ENCODE measurements around the gene SAMD7. TPM values are rescaled to one million over a fixed set of nuclear protein-coding genes. Genes with fewer than 3 reads are reported as not detected.

Gene SAMD7
- total RNA-seq, 1 donor from 2014 or later: not detected

DNA sequence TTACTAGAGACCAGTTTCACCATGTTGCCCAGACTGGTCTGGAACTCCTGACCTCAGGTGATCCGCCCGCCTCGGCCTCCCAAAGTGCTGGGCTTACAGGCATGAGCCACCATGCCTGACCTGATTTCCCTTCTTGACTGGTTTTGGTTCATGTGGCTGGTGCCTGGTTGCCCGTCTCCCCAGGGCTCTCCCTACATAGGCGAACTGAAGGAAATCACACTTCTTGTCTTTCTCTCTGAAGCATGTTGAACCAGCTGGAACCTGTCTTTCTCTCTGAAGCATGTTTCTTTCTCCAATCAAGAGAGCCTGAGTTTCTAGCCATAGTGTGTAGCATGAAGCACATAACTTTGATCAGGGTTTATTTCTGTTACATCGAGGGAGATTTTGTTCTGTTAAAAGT is 16.3 kb upstream of the SAMD7 start:
- TF ChIP-seq, protein P1, sequence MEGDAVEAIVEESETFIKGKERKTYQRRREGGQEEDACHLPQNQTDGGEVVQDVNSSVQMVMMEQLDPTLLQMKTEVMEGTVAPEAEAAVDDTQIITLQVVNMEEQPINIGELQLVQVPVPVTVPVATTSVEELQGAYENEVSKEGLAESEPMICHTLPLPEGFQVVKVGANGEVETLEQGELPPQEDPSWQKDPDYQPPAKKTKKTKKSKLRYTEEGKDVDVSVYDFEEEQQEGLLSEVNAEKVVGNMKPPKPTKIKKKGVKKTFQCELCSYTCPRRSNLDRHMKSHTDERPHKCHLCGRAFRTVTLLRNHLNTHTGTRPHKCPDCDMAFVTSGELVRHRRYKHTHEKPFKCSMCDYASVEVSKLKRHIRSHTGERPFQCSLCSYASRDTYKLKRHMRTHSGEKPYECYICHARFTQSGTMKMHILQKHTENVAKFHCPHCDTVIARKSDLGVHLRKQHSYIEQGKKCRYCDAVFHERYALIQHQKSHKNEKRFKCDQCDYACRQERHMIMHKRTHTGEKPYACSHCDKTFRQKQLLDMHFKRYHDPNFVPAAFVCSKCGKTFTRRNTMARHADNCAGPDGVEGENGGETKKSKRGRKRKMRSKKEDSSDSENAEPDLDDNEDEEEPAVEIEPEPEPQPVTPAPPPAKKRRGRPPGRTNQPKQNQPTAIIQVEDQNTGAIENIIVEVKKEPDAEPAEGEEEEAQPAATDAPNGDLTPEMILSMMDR (IDR thresholded peaks at IDR 0.05; ENCODE audit: insufficient read depth, low read length, severe bottlenecking): no peak
- FAIRE-seq (no peak), DNase-seq (ENCODE audit: low read depth) (no peak)
- H3K27me3 ChIP-seq (ENCODE audit: control insufficient read depth, insufficient read depth, low read length): no peaks in the 10 kb centered on the region
- no peaks in the 10 kb centered on the region for H3K36me3 ChIP-seq (ENCODE audit: control insufficient read depth, insufficient read depth, low read length)
- no peak overlapping the region for H3K4me3 ChIP-seq (ENCODE audit: low read depth, low read length)

DNA sequence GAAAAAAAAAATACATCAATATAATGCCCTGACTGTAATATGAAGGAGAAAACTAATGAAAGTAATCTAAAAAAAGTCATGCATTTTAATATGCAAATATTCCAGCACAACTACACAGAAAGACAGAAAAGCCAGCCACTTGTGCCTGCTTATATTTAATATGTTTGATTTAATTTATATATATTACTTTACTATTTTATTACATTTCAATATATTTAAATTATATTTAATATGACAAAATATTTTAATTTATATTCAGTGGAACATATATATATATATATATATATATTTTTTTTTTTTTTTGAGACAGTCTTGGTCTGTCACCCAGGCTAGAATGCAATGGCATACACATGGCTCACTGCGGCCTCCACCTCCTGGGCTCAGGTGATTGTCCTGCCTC is 14.1 kb upstream of the SAMD7 start:
- Histone ChIP-seq H3K4me3 (ENCODE audit: low read depth, low read length) (no peak overlapping the region), H3K36me3 (ENCODE audit: control insufficient read depth, insufficient read depth, low read length) (no peaks in the 10 kb centered on the region), H3K27me3 (ENCODE audit: control insufficient read depth, insufficient read depth, low read length) (no peaks in the 10 kb centered on the region)
- FAIRE-seq (no peak), DNase-seq (ENCODE audit: low read depth) (no peak)
- TF ChIP-seq, protein P1 (IDR thresholded peaks at IDR 0.05; ENCODE audit: insufficient read depth, low read length, severe bottlenecking): no peak

DNA sequence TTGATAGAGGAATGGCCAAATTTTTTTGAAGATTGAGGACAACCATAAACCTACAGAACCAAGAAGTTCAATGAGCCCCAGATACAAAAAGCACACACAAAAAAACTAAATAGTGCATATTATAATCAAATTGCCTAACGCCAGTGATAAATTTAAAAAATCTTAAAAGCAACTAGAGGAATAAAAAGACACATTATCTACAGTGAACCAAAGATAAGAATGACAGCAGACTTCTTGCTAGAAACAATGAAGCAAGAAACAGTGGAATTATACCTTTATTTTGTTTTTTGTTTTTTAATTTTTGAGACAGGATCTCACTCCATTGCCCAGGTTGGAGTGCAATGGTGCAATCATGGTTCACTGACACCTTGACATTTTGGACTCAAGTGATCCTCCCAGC is 9.9 kb upstream of the SAMD7 start:
- Histone ChIP-seq H3K27me3 (ENCODE audit: control insufficient read depth, insufficient read depth, low read length) (no peaks in the 10 kb centered on the region), H3K36me3 (ENCODE audit: control insufficient read depth, insufficient read depth, low read length) (no peaks in the 10 kb centered on the region), H3K4me3 (ENCODE audit: low read depth, low read length) (no peak overlapping the region)
- no peak for FAIRE-seq
- TF ChIP-seq, protein P1 (IDR thresholded peaks at IDR 0.05; ENCODE audit: insufficient read depth, low read length, severe bottlenecking): no peak
- DNase-seq (ENCODE audit: low read depth): no peak

DNA sequence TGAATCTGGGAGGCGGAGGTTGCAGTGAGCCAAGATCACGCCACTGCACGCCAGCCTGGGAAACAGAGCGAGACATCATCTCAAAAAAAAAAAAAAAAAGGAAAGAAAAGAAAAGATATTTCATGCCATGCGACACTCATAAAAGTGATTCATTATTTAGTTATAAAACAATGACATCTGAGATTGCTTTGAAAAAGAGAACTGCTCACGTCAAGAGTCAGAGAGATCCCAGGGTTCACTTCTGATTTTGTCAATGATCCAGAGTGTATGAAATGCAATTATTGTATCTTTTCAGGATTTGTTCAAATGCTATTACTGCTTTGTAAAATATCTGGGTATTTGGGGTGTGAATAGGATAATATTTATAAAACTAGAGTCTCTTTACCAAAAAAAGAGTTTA is 6.0 kb upstream of the SAMD7 start:
- FAIRE-seq (no peak), DNase-seq (ENCODE audit: low read depth) (no peak)
- H3K27me3 ChIP-seq (ENCODE audit: control insufficient read depth, insufficient read depth, low read length): no peaks in the 10 kb centered on the region
- no peak overlapping the region for H3K4me3 ChIP-seq (ENCODE audit: low read depth, low read length)
- H3K36me3 ChIP-seq (ENCODE audit: control insufficient read depth, insufficient read depth, low read length): no peaks in the 10 kb centered on the region
- TF ChIP-seq, protein P1 (IDR thresholded peaks at IDR 0.05; ENCODE audit: insufficient read depth, low read length, severe bottlenecking): no peak

DNA sequence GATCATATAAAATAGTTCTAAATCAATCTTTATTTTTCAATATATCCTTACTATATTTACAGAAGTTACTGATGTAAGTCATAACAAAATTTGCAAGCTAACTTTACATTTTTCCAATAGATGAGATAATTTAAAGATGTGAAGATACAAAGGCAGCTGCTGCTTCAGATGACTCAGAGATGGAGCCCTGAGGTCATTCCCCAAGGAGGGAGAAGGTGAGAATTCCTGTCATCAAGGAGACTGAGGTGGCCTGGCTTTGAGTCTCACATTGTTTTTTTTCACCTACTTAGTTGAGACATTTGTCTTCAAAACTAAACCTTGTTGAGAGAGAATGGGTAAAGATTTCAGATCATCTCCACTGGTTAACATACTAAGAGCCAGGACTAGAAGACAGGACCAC is 3.9 kb upstream of the SAMD7 start:
- no peak for DNase-seq (ENCODE audit: low read depth)
- no peak for FAIRE-seq
- TF ChIP-seq, protein P1 (IDR thresholded peaks at IDR 0.05; ENCODE audit: insufficient read depth, low read length, severe bottlenecking): no peak
- Histone ChIP-seq H3K27me3 (ENCODE audit: control insufficient read depth, insufficient read depth, low read length) (no peaks in the 10 kb centered on the region), H3K36me3 (ENCODE audit: control insufficient read depth, insufficient read depth, low read length) (no peaks in the 10 kb centered on the region), H3K4me3 (ENCODE audit: low read depth, low read length) (no peak overlapping the region)

DNA sequence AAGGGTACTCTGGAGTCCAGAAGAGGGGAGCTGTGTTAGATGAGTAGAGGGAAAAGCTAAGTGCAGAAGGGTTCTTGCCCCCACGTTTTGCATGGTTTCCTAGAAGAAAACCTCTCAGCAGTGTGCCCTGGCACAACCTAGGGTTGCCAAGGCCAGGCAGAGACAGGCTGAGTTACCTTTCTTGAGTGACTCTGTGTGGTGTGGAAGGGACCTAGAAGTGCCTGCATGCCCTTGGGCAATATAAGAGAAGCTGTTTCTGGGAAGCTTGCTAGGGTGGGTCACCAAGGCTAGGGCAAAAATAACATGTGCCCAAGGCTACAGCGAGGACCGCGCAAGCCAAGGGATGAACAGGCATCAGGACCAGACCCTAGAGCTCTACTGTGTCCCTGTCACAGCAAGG is 3.4 kb upstream of the SAMD7 start:
- TF ChIP-seq, protein P1 (IDR thresholded peaks at IDR 0.05; ENCODE audit: insufficient read depth, low read length, severe bottlenecking): no peak

More for the DNA sequence above, 3.4 kb upstream of the SAMD7 start:
- no peak for DNase-seq (ENCODE audit: low read depth)
- Histone ChIP-seq H3K27me3 (ENCODE audit: control insufficient read depth, insufficient read depth, low read length) (no peaks in the 10 kb centered on the region), H3K4me3 (ENCODE audit: low read depth, low read length) (no peak overlapping the region), H3K36me3 (ENCODE audit: control insufficient read depth, insufficient read depth, low read length) (no peaks in the 10 kb centered on the region)
- peak; percentile 83 for FAIRE-seq

All from bronchial epithelial cell (primary cell).